K562 (cell line): Measurements from ENCODE around the gene MAML3. TPM values are rescaled to one million over a fixed set of nuclear protein-coding genes. Genes with fewer than 3 reads are reported as not detected.

ENCODE experiments used
- GATA2 ChIP-seq: sonication (generic); formaldehyde crosslinking; IDR thresholded peaks from 2 replicates; pipeline ENCODE4 v1.4.0; 2020; ENCODE audit warnings: mild to moderate bottlenecking, missing genetic modification reagents
- HDAC8 ChIP-seq: fragments of 450-650 bp; IDR thresholded peaks from 2 replicates; pipeline ENCODE4 v1.6.1; 2016; ENCODE audit warnings: mild to moderate bottlenecking, missing genetic modification characterization, moderate library complexity, missing compliant biosample characterization
- LEF1 ChIP-seq: fragments of 450-650 bp; IDR thresholded peaks from 2 replicates; pipeline ENCODE4 v1.6.1; 2016; ENCODE audit warnings: mild to moderate bottlenecking
- MIER1 ChIP-seq: fragments of 450-650 bp; IDR thresholded peaks from 2 replicates; pipeline ENCODE4 v1.6.1; 2016; ENCODE audit warnings: antibody characterized with exemption, mild to moderate bottlenecking, low read depth
- POLR2H ChIP-seq: IDR thresholded peaks from 2 replicates; pipeline ENCODE4 v1.6.1; 2016; ENCODE audit warnings: missing genetic modification characterization, low read depth, mild to moderate bottlenecking, control low read depth, missing compliant biosample characterization, moderate library complexity
- TAF7 ChIP-seq: fragments of 450-650 bp; IDR thresholded peaks from 2 replicates; pipeline ENCODE4 v1.6.1; 2016; ENCODE audit warnings: missing genetic modification characterization, missing compliant biosample characterization
- TCF3 ChIP-seq: sonication (generic); formaldehyde crosslinking; IDR thresholded peaks from 2 replicates; pipeline ENCODE4 v1.4.0; 2020; ENCODE audit warnings: mild to moderate bottlenecking, missing genetic modification reagents
- TSC22D4 ChIP-seq: fragments of 450-650 bp; IDR thresholded peaks from 2 replicates; pipeline ENCODE4 v1.6.1; 2016; ENCODE audit warnings: missing genetic modification characterization, missing biosample characterization, control low read depth
- ZNF165 ChIP-seq: fragments of 250-450 bp; sonication (Bioruptor Pico); IDR thresholded peaks from 2 replicates; pipeline ENCODE4 v1.4.0; 2020; ENCODE audit warnings: borderline replicate concordance
- ZNF77 ChIP-seq: fragments of 250-450 bp; sonication (Bioruptor Pico); IDR thresholded peaks from 2 replicates; pipeline ENCODE4 v1.5.0; 2020
- polyA plus RNA-seq, 8 experiments: library from polyadenylated mRNA; depleted of rRNA in 4 of 8; stranded (reverse) in 5 of 8; unstranded in 3 of 8; fragments of >200 nt; fragmentation: Nextera tagmentation in 2 of 8; fragmentation: Illumina TruSeq in 1 of 8; extraction: Ambion mirVana in 2 of 8; extraction: Trizol in 1 of 8; gene quantifications; 2 replicates each; pipeline versions ENCODE4 v1.2.1 to v1.2.3, GENCODE V29; 2011 to 2014; ENCODE audit warnings: inconsistent platforms in 1 of 8, missing spikeins in 1 of 8
- total RNA-seq, 7 experiments: library from RNA; depleted of rRNA in 6 of 7; stranded (reverse); fragments of >200 nt in 6 of 7; fragmentation: Illumina TruSeq in 2 of 7; extraction: Trizol in 2 of 7; gene quantifications; 2 replicates each; pipeline versions ENCODE4 v1.2.1 to v1.2.3, GENCODE V29; 2011 to 2021; ENCODE audit warnings: low replicate concordance in 1 of 7
- TF ChIP-seq, protein P1 (sequence below): fragments of 450-650 bp; IDR thresholded peaks from 2 replicates; pipeline ENCODE4 v1.6.1; 2016; ENCODE audit warnings: low read depth
- TF ChIP-seq, protein P2 (sequence below): sonication (generic); formaldehyde crosslinking; IDR thresholded peaks from 2 replicates; pipeline ENCODE4 v1.8.0; 2022; ENCODE audit warnings: missing genetic modification reagents, mild to moderate bottlenecking, borderline replicate concordance
- TF ChIP-seq, protein P3 (sequence below), 3 experiments: IDR thresholded peaks in 2 of 3; conservative IDR thresholded peaks in 1 of 3; 2 replicates each; pipeline ENCODE4 v1.5.1; 2011 to 2012; ENCODE audit warnings: low read length in 3 of 3, mild to moderate bottlenecking in 3 of 3, control low read depth in 2 of 3, improper control_type of control experiment in 1 of 3, inconsistent platforms in 1 of 3, low read depth in 1 of 3, mixed read lengths in 1 of 3, moderate library complexity in 1 of 3; ENCODE audit not compliant: insufficient read depth in 2 of 3

The MAML3 gene
- total and polyA plus RNA-seq, 9 of the 15 experiments (the other 6 are each of a cell fraction or from before 2014, with no cell fraction given), result 0.01 to 0.55 (median 0.25) TPM

DNA sequence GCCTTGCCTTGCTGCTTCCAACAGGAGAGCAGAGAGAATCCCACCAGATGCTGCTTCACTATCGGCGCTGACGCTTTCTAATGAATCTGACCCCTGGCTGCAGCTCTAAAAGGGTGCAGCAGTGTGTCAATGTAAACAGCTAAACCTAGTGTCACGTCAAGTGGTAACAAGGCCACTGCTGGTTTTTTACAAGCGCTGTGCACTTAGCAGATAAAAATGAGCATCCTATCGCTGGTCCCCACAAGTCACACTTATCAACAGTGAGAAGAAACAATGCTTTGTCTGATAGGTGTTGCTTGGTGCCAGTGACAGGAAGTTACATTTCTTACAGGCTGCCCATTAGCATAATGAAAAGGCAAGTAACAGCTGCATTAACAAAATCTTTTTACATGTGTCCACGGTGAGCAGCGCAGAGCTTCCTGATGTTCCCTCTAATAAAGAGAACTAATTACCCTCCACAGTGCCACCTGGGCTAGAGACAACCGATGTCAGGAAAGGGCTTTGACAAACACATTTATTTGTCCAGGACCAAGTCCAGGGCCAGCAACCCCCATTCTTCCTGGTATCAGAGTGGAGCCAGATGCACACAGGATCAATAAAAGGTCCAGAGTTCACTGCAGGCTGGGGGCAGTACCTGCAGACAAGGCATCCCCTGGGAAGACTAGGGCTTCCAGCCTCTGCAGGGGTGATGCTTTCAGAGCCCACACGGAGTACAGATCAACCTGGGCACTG lies 312.4 kb downstream of the MAML3 start (continued):
- TF ChIP-seq, protein P1, sequence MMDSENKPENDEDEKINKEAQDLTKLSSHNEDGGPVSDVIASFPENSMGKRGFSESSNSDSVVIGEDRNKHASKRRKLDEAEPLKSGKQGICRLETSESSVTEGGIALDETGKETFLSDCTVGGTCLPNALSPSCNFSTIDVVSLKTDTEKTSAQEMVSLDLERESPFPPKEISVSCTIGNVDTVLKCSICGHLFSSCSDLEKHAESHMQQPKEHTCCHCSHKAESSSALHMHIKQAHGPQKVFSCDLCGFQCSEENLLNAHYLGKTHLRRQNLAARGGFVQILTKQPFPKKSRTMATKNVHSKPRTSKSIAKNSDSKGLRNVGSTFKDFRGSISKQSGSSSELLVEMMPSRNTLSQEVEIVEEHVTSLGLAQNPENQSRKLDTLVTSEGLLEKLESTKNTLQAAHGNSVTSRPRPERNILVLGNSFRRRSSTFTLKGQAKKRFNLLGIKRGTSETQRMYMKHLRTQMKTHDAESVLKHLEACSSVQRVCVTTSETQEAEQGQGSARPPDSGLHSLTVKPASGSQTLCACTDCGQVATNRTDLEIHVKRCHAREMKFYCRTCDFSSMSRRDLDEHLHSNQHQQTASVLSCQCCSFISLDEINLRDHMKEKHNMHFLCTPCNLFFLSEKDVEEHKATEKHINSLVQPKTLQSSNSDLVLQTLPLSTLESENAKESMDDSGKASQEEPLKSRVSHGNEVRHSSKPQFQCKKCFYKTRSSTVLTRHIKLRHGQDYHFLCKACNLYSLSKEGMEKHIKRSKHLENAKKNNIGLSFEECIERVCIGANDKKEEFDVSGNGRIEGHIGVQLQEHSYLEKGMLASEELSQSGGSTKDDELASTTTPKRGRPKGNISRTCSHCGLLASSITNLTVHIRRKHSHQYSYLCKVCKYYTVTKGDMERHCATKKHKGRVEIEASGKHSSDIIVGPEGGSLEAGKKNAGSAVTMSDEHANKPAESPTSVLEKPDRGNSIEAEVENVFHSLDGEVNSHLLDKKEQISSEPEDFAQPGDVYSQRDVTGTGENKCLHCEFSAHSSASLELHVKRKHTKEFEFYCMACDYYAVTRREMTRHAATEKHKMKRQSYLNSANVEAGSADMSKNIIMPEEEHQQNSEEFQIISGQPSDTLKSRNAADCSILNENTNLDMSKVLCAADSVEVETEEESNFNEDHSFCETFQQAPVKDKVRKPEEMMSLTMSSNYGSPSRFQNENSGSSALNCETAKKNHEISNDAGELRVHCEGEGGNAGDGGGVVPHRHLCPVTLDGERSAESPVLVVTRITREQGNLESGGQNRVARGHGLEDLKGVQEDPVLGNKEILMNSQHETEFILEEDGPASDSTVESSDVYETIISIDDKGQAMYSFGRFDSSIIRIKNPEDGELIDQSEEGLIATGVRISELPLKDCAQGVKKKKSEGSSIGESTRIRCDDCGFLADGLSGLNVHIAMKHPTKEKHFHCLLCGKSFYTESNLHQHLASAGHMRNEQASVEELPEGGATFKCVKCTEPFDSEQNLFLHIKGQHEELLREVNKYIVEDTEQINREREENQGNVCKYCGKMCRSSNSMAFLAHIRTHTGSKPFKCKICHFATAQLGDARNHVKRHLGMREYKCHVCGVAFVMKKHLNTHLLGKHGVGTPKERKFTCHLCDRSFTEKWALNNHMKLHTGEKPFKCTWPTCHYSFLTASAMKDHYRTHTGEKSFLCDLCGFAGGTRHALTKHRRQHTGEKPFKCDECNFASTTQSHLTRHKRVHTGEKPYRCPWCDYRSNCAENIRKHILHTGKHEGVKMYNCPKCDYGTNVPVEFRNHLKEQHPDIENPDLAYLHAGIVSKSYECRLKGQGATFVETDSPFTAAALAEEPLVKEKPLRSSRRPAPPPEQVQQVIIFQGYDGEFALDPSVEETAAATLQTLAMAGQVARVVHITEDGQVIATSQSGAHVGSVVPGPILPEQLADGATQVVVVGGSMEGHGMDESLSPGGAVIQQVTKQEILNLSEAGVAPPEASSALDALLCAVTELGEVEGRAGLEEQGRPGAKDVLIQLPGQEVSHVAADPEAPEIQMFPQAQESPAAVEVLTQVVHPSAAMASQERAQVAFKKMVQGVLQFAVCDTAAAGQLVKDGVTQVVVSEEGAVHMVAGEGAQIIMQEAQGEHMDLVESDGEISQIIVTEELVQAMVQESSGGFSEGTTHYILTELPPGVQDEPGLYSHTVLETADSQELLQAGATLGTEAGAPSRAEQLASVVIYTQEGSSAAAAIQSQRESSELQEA, result no peak
- TF ChIP-seq, protein P2, sequence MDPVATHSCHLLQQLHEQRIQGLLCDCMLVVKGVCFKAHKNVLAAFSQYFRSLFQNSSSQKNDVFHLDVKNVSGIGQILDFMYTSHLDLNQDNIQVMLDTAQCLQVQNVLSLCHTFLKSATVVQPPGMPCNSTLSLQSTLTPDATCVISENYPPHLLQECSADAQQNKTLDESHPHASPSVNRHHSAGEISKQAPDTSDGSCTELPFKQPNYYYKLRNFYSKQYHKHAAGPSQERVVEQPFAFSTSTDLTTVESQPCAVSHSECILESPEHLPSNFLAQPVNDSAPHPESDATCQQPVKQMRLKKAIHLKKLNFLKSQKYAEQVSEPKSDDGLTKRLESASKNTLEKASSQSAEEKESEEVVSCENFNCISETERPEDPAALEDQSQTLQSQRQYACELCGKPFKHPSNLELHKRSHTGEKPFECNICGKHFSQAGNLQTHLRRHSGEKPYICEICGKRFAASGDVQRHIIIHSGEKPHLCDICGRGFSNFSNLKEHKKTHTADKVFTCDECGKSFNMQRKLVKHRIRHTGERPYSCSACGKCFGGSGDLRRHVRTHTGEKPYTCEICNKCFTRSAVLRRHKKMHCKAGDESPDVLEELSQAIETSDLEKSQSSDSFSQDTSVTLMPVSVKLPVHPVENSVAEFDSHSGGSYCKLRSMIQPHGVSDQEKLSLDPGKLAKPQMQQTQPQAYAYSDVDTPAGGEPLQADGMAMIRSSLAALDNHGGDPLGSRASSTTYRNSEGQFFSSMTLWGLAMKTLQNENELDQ (CRISPR knock-in tag), result no peak
- TF ChIP-seq, protein P3, sequence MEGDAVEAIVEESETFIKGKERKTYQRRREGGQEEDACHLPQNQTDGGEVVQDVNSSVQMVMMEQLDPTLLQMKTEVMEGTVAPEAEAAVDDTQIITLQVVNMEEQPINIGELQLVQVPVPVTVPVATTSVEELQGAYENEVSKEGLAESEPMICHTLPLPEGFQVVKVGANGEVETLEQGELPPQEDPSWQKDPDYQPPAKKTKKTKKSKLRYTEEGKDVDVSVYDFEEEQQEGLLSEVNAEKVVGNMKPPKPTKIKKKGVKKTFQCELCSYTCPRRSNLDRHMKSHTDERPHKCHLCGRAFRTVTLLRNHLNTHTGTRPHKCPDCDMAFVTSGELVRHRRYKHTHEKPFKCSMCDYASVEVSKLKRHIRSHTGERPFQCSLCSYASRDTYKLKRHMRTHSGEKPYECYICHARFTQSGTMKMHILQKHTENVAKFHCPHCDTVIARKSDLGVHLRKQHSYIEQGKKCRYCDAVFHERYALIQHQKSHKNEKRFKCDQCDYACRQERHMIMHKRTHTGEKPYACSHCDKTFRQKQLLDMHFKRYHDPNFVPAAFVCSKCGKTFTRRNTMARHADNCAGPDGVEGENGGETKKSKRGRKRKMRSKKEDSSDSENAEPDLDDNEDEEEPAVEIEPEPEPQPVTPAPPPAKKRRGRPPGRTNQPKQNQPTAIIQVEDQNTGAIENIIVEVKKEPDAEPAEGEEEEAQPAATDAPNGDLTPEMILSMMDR (IDR thresholded peaks at IDR 0.05 in 2 of 3, conservative IDR thresholded peaks at IDR 0.05 in 1 of 3; ENCODE audit: insufficient read depth in 2 of 3, low read depth in 1 of 3, low read length in 3 of 3), result peak in 1 of 3 experiments; percentile 17; a peak in 2 of 6 replicates
- TF ChIP-seq ZNF77 (CRISPR knock-in tag), result no peak
- no peak for TF ChIP-seq LEF1
- TF ChIP-seq TAF7, result no peak
- peak; percentile 91 for TF ChIP-seq TCF3
- TF ChIP-seq TSC22D4 (tag), result no peak
- TF ChIP-seq MIER1, result no peak
- TF ChIP-seq HDAC8, result no peak
- TF ChIP-seq ZNF165 (CRISPR knock-in tag), result no peak
- no peak for TF ChIP-seq GATA2 (CRISPR knock-in tag)
- no peak for TF ChIP-seq POLR2H (tag)
